GM21515 (cell line): Measurements from ENCODE around the gene ADAMTSL2.

ENCODE experiments used
- ATAC-seq: cut with Tn5 transposase; IDR thresholded peaks from one replicate; pipeline ENCODE4 v1.9.1; 2021; ENCODE audit not compliant: unreplicated experiment

The ADAMTSL2 gene

DNA sequence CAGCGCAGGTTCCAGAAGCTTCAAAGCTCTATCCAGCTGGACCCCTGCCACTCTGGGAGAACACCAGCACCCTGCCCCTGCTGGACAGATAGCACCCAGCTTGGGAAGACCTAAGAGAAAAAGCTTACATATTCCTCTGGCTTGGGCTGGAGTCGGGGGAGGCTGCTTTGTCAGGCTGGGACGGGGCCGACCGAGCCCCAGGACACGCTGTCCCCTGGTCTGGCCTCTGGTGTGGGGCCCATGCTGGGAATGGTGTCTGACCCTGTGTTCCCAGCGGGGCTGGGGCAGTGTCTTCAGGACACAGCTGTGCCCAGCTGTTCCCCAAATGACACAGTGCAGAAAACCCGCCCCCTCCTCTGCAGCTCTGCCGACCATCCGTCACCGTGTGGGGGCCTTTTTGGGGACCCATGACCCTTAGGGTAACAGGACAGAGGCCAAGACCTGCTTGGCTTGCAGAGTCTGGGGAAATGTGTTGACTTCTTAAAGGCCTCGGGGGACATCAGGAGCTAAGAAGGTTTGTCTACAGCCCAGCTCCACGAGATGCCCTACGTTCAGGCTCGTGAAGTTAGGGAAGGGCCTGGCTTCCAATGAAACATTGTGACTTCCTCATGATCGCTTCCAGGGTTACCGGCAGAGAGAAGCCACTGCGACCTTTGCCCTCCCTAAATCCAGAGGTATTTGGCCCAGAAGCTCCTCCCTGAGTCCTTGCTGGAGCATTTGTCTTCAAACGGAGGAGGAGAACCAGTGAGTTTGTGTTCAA, 35.2 kb upstream of the ADAMTSL2 start:
- ATAC-seq = no peak

DNA sequence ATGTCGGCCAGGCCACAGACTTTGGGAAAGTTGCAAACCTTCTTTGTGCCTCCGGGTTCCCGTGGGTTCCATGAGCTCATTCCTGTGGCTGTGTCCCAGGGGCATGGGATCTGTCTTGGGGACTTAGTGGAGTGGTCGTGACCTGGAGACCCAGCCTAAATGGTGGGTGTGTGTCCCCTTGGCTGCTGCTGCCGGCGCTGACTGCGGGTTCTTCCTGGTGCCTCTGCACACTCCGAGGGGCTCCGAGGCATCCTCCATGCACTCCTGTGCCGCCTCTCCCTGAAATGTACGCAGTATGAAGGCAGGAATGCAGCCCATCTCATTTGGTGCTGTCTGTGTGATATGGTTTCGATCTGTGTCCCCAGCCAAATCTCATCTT, 34.6 kb upstream of the ADAMTSL2 start:
- ATAC-seq = no peak

GRCh38 chr9:133502112-133502511, 32.4 kb upstream of the ADAMTSL2 start:
- no peak for ATAC-seq

DNA sequence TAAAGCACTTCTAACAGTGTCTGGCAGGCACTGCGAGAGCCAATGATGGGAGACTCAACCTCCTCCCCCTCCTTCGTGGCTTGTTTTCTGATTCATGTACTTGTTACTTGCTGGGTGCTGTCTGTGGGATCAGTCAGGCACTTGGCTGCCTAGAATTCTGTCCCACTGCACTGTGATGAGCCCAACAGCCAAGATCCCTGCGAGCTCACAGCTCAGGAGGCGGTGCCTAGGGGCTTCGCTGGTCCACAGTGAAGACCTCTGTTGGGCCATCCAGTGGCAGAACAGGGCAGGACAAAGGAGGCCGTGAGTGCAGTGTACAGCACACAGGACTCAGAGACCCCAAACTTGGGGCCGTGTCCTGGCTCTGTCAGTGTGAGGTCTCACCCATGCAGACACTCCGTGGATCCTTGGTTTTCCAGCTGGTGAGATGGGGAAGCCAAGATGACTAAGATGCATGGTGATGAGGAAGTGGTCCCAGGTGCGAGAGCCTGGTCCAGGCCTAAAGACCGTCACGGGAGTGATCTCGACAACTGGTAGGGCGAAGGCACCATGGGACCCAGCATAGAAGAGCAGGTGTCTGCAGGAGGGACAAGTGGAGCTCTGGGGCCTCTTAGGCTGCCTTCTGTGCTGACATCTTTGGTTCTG, 29.2 kb upstream of the ADAMTSL2 start:
- no peak for ATAC-seq

GRCh38 chr9:133505901-133506652, 28.4 kb upstream of the ADAMTSL2 start:
- no peak for ATAC-seq

DNA sequence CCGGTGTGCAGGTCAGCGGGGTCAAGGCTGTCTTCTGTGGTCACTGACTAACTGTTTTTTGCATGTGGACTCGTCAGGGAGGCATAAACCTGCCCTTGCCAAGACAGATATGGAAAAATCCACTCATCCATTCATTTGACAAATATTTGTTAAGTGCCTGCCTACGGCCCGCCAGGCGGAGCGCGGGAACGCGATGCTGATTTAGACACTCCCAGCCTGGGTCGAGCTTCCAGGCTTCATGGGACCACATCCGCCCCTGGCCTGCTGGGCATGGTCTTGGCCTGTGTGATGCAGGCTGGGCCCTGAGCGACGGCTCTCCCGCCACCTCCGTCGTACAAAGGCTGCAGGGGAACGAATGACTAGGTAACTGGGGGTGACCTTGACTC, 27.9 kb upstream of the ADAMTSL2 start:
- no peak for ATAC-seq

DNA sequence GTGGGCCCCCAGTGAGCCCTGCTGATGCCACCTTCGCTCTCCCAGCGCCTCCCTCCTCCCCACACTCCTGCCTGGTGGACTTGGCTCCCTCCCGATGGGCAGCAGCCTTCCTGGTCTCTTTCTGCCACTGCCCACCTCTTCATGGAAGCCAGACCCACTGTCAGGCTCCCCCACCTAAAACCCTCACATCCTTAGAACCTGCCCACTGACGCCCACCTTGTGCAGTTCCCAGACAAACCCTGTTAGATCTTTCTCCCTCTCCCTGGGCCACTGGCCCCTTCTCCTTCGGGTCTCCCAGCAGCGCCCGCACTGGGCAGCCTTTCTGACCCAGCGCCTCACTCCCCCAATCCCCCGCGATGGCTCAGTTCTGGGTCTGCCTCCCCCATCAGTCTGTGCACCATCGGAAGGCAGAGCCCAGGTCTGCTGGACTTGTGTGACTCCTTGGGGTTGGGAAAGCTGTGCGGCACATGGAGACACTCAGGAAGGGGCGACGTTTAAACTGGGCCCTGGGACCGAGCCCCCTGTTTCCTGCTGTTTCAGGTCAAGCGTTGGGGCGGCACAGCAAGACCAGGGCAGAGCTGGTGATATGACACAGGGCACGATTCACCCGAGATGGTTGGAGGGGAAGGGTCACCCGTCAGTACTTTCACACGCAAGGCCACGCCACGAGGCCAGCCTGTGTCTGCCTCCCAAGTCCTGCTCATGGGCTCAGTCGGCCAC, 27.1 kb upstream of the ADAMTSL2 start:
- ATAC-seq = no peak

- no peak for ATAC-seq
Observed at GRCh38 chr9:133508046-133508445, 26.5 kb upstream of the ADAMTSL2 start.

- ATAC-seq = no peak
Observed at GRCh38 chr9:133509179-133510083, 25.1 kb upstream of the ADAMTSL2 start.

GRCh38 chr9:133510926-133511505, 23.5 kb upstream of the ADAMTSL2 start:
- no peak for ATAC-seq

DNA sequence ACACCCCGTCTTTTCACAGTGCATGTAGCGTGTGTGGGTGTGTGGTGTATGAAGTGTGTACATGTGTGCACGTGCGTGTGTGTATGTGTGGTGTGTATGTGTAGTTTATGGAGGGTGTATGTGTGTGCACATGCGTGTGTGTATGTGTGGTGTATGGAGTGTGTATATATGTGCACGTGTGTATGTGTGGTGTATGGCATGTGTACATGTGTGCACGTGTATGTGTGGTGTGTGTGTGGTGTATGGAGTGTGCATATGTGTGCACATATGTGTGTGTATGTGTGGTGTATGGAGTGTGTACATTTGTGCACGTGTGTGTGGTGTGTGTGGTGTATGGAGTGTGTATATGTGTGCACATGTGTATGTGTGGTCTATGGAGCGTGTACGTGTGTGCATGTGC, 22.9 kb upstream of the ADAMTSL2 start:
- ATAC-seq = no peak

DNA sequence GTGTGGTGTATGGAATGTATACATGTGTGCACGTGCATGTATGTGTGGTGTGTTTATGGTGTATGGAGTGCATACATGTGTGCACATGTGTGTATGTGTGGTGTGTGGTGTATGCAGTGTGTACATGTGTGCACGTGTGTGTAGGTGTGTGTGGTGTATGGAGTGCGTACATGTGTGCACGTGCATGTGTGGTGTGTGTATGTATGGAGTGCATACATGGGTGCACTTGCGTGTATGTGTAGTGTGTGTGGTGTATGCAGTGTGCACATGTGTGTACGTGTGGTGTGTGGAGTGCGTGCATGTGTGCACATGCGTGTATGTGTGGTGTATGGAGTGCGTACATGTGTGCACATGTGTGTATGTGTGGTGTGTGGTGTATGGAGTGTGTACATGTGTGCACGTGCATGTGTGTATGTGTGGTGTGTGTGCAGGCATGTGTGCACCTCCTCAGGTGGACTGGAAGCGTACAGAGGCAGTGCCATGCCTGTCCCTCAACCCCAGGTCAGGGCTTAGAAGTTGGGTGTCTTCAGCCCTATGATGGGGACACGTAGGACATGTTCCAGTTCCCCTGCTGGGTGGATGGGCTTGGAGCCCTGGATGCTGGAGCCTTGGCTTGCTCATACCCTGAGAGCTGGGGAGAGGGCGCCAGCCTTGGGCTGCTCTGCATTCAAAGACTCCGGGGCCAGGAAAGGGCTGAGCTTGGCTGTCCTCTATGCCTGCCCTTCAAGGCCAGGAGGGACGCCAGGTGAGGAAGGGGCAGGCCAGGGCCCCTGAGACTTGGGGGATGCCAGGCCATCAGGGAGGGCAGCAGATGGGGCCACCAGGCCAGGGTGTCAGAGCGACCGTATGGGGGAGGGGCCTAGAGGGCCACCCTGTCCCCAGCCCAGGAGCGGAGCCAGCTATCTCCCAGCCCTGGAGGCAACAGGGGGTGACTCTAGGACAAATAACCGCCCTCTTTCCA, 22.0 kb upstream of the ADAMTSL2 start:
- no peak for ATAC-seq

DNA sequence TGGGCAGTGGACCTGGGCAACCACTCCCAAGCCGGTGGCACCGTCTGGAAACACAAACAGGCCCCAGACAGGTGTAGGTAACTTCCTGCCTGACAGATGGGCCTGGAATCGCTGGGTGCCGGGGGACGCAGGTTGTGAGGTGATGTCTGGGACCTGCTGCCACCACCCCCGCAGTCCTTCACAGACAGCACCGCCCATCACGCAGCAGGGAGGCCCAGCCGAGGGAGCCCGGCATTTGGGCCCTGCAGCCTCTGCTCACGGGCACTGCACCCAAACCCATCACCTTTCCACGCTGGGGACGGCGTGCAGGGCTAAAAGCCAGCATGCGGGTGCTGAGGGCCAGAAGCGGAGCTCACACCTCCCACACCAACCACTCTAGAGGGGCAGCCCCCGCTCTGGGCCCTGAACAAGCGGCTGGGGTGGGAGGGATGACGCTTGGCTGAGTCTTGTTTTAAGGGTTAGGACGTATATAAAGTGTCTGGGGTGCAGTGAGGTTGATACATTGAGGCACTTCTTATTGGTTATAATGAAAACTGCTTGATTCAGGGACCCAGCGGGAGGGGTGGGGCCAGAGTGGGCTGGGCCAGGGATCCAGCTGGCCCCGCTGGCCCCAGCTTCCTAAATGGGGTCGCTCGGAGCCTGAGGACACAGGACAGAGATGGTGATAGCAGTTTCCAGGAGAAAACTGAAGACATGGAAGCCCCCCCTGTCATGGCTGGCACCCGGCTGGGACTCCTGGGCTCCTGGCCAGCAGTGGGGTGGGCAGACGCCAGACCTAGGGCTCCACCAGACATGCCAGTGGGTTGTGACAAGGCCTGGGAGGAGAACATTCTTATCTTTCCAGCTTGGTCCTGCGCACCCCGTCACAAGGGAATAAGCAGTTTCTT, 21.0 kb upstream of the ADAMTSL2 start:
- no peak for ATAC-seq

GRCh38 chr9:133514460-133515239, 19.9 kb upstream of the ADAMTSL2 start:
- no peak for ATAC-seq

- no peak for ATAC-seq
Observed at GRCh38 chr9:133515240-133515610, 19.3 kb upstream of the ADAMTSL2 start.

DNA sequence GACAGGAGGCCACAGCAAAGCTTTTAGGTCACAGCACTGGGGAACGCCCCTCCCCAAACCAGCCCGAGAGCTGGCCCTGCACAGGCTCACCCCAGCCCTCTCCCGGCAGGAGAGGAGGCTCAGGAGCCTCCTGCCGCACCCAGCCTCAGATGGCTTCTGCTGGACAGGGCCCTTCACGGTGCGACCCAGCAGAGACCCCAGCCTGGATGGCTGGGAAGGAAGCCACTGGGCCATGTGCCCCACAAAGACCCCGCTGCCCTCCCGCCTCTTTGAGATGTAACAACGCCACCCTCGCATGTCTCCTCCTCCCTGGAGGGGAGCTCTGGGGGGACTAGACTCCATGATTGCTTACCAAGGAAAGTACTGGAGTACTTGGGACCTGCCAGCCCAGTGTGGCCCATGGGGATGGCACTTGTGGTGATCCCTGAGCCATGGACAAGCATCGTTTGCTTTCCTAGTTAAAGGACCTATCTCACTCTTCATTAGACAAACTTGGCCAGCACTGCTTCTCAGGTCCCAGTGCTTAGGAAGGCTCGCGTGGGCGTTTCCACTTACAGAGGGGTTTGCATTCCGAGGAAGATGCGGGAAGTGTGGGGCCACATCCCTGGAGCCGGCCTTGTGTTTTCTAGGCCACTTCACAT, 18.8 kb upstream of the ADAMTSL2 start:
- no peak for ATAC-seq
